Measurements from ENCODE around the gene TPRN. TPM values are rescaled to one million over a fixed set of nuclear protein-coding genes. Genes with fewer than 3 reads are reported as not detected.

TPRN gene
- total and polyA plus RNA-seq, 9 of the 15 experiments (the other 6 are each of a cell fraction or from before 2014, with no cell fraction given): 0.31 to 31.9 (median 4.4) TPM

- TF ChIP-seq, protein P1, sequence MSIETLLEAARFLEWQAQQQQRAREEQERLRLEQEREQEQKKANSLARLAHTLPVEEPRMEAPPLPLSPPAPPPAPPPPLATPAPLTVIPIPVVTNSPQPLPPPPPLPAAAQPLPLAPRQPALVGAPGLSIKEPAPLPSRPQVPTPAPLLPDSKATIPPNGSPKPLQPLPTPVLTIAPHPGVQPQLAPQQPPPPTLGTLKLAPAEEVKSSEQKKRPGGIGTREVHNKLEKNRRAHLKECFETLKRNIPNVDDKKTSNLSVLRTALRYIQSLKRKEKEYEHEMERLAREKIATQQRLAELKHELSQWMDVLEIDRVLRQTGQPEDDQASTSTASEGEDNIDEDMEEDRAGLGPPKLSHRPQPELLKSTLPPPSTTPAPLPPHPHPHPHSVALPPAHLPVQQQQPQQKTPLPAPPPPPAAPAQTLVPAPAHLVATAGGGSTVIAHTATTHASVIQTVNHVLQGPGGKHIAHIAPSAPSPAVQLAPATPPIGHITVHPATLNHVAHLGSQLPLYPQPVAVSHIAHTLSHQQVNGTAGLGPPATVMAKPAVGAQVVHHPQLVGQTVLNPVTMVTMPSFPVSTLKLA (conservative IDR thresholded peaks at IDR 0.05): peak; percentile 72 to 77
- peak; percentile 58 for TF ChIP-seq TBP (optimal IDR thresholded peaks at IDR 0.05; ENCODE audit: low read depth, low read length)
- peak; percentile 45 for TF ChIP-seq HMGN3 (IDR thresholded peaks at IDR 0.05; ENCODE audit: borderline replicate concordance, extremely low read depth, insufficient read length, low read depth, low read length)
- TF ChIP-seq NR2F6 (CRISPR knock-in tag; IDR thresholded peaks at IDR 0.05): no peak
- TF ChIP-seq, protein P2, sequence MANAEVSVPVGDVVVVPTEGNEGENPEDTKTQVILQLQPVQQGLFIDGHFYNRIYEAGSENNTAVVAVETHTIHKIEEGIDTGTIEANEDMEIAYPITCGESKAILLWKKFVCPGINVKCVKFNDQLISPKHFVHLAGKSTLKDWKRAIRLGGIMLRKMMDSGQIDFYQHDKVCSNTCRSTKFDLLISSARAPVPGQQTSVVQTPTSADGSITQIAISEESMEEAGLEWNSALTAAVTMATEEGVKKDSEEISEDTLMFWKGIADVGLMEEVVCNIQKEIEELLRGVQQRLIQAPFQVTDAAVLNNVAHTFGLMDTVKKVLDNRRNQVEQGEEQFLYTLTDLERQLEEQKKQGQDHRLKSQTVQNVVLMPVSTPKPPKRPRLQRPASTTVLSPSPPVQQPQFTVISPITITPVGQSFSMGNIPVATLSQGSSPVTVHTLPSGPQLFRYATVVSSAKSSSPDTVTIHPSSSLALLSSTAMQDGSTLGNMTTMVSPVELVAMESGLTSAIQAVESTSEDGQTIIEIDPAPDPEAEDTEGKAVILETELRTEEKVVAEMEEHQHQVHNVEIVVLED (CRISPR knock-in tag; IDR thresholded peaks at IDR 0.05): no peak
- no peak for TF ChIP-seq NR2C1 (IDR thresholded peaks at IDR 0.05)
- TF ChIP-seq NR2C1 (tag; IDR thresholded peaks at IDR 0.05): no peak
- no peak for TF ChIP-seq ZNF785 (CRISPR knock-in tag; IDR thresholded peaks at IDR 0.05)
- peak; percentile 51; the same call in 1 of the 2 replicates for TF ChIP-seq PML (IDR thresholded peaks at IDR 0.05; ENCODE audit: low read length)
- TF ChIP-seq NCOA1 (IDR thresholded peaks at IDR 0.05; ENCODE audit: low read depth): peak; percentile 84; the same call in 1 of the 2 replicates
- peak; percentile 47; the same call in 1 of the 2 replicates for TF ChIP-seq LCOR (CRISPR knock-in tag; IDR thresholded peaks at IDR 0.05)
- no peak for TF ChIP-seq U2AF1 (optimal IDR thresholded peaks at IDR 0.05; ENCODE audit: low read depth, low read length)
- TF ChIP-seq ZBTB17 (CRISPR knock-in tag; IDR thresholded peaks at IDR 0.05): 0 out of 2 replicates have a peak, but pooled peaks have one; percentile 68
- TF ChIP-seq CXXC5 (CRISPR knock-in tag; IDR thresholded peaks at IDR 0.05): peak; percentile 70
- peak in 1 of 2 experiments; percentile 3; a peak in 1 of 4 replicates for TF ChIP-seq RCOR1 (IDR thresholded peaks at IDR 0.05; ENCODE audit: borderline replicate concordance in 1 of 2, low read depth in 2 of 2, low read length in 2 of 2)
- 0 out of 2 replicates have a peak, but pooled peaks have one; percentile 59 for TF ChIP-seq RFX5 (IDR thresholded peaks at IDR 0.05; ENCODE audit: low read depth, low read length)
- peak; percentile 84 for TF ChIP-seq RBFOX2 (IDR thresholded peaks at IDR 0.05; ENCODE audit: low read depth, low read length)
- peak; percentile 89 for TF ChIP-seq C11orf30 (IDR thresholded peaks at IDR 0.05; ENCODE audit: low read depth)
- TF ChIP-seq SP1 (CRISPR knock-in tag; IDR thresholded peaks at IDR 0.05): peak; percentile 65
- TF ChIP-seq NFE2 (IDR thresholded peaks at IDR 0.05; ENCODE audit: low read depth): no peak
- 0 out of 2 replicates have a peak, but pooled peaks have one; percentile 65 for TF ChIP-seq ERF (CRISPR knock-in tag; IDR thresholded peaks at IDR 0.05)
- TF ChIP-seq, protein P3, sequence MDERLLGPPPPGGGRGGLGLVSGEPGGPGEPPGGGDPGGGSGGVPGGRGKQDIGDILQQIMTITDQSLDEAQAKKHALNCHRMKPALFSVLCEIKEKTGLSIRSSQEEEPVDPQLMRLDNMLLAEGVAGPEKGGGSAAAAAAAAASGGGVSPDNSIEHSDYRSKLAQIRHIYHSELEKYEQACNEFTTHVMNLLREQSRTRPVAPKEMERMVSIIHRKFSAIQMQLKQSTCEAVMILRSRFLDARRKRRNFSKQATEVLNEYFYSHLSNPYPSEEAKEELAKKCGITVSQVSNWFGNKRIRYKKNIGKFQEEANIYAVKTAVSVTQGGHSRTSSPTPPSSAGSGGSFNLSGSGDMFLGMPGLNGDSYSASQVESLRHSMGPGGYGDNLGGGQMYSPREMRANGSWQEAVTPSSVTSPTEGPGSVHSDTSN (CRISPR knock-in tag; IDR thresholded peaks at IDR 0.05; ENCODE audit: low read depth): no peak
- TF ChIP-seq, protein P3 (tag; conservative IDR thresholded peaks at IDR 0.05; ENCODE audit: low read depth): peak; percentile 74
Observed at GRCh38 chr9:137223078-137223970, 22.8 kb upstream of the TPRN start (continued).
